ENCODE data around the gene TASP1. TPM values are rescaled to one million over a fixed set of nuclear protein-coding genes. Genes with fewer than 3 reads are reported as not detected.

Gene TASP1
- total and polyA plus RNA-seq, 2 donors (not counting 3 experiments of a cell fraction or from before 2014, with no cell fraction given) = 3.5 to 8.9 TPM

- dilution Hi-C loops (cut with MboI; ENCODE audit: extremely low pct_ligation_motif_present, low sequenced_read_pairs) = no loop called here
- FAIRE-seq (no peak), DNase-seq (ENCODE audit: low read depth, low spot score) (no peak)
- no peak overlapping the region for H3K9ac ChIP-seq (replicated peaks; ENCODE audit: extremely low read depth, insufficient read depth, low read length)
- H3K4me1 ChIP-seq (ENCODE audit: control insufficient read depth, extremely low read depth, insufficient read depth, low read length) = no peaks in the 10 kb centered on the region
- H3K36me3 ChIP-seq (ENCODE audit: control insufficient read depth in 2 of 2, extremely low read depth in 1 of 2, insufficient read depth in 2 of 2, low read length in 2 of 2) = no peaks in the 10 kb centered on the region
- BruUV-seq (replicated peaks) = no TSS peak
- intact Hi-C loops (cut with micrococcal nuclease) = no loop called here
- ChIA-PET POLR2A (no interaction called here), CTCF (no interaction called here)
- no peak overlapping the region for H3K27ac ChIP-seq (ENCODE audit: insufficient read depth, low read depth, low read length)
- TF ChIP-seq CTCF (IDR thresholded peaks at IDR 0.05; ENCODE audit: extremely low read depth in 1 of 2, insufficient read depth in 1 of 2, low read depth in 1 of 2, low read length in 2 of 2) (no peak), MYC (IDR thresholded peaks at IDR 0.05; ENCODE audit: low read depth, low read length) (no peak), POLR2AphosphoS5 (IDR thresholded peaks at IDR 0.05; ENCODE audit: insufficient read depth, low read depth, low read length) (no peak), FOS (IDR thresholded peaks at IDR 0.05; ENCODE audit: borderline replicate concordance, insufficient read depth, low read length) (no peak), POLR2A (IDR thresholded peaks at IDR 0.05; ENCODE audit: low read depth, low read length) (no peak)
- H3K9me3 ChIP-seq (replicated peaks; ENCODE audit: control insufficient read depth, insufficient read depth, low read length) = no peaks in the 10 kb centered on the region
- no peaks in the 10 kb centered on the region for H3K9me1 ChIP-seq (replicated peaks; ENCODE audit: control insufficient read depth, extremely low read depth, insufficient read depth, low read length)
- no peaks in the 10 kb centered on the region for H3K27me3 ChIP-seq (ENCODE audit: control insufficient read depth in 2 of 2, insufficient read depth in 2 of 2, low read length in 2 of 2)
- H2AFZ ChIP-seq (ENCODE audit: low read depth, low read length) = no peak overlapping the region
- H4K20me1 ChIP-seq (replicated peaks; ENCODE audit: control insufficient read depth, extremely low read depth, insufficient read depth, low read length) = no peaks in the 10 kb centered on the region
- no peaks in the 10 kb centered on the region for H3K79me2 ChIP-seq (ENCODE audit: control insufficient read depth, insufficient read depth, low read length)
- no peak overlapping the region for H3K4me3 ChIP-seq (replicated peaks in 1 of 3; ENCODE audit: insufficient read depth in 1 of 3, low read depth in 1 of 3, low read length in 3 of 3)
- H3K4me2 ChIP-seq (ENCODE audit: insufficient read depth, low read length) = no peak overlapping the region
Observed at GRCh38 chr20:13515291-13515690, 123.4 kb downstream of the TASP1 start.

- Histone ChIP-seq H3K79me2 (ENCODE audit: control insufficient read depth, insufficient read depth, low read length) (no peaks in the 10 kb centered on the region), H3K27me3 (ENCODE audit: control insufficient read depth in 2 of 2, insufficient read depth in 2 of 2, low read length in 2 of 2) (no peaks in the 10 kb centered on the region), H3K27ac (ENCODE audit: insufficient read depth, low read depth, low read length) (no peak overlapping the region), H3K4me2 (ENCODE audit: insufficient read depth, low read length) (no peak overlapping the region), H4K20me1 (replicated peaks; ENCODE audit: control insufficient read depth, extremely low read depth, insufficient read depth, low read length) (no peaks in the 10 kb centered on the region), H3K4me1 (ENCODE audit: control insufficient read depth, extremely low read depth, insufficient read depth, low read length) (no peaks in the 10 kb centered on the region), H3K9me3 (replicated peaks; ENCODE audit: control insufficient read depth, insufficient read depth, low read length) (no peaks in the 10 kb centered on the region), H2AFZ (ENCODE audit: low read depth, low read length) (no peak overlapping the region), H3K4me3 (replicated peaks in 1 of 3; ENCODE audit: insufficient read depth in 1 of 3, low read depth in 1 of 3, low read length in 3 of 3) (no peak overlapping the region), H3K9me1 (replicated peaks; ENCODE audit: control insufficient read depth, extremely low read depth, insufficient read depth, low read length) (no peaks in the 10 kb centered on the region), H3K9ac (replicated peaks; ENCODE audit: extremely low read depth, insufficient read depth, low read length) (no peak overlapping the region), H3K36me3 (ENCODE audit: control insufficient read depth in 2 of 2, extremely low read depth in 1 of 2, insufficient read depth in 2 of 2, low read length in 2 of 2) (no peaks in the 10 kb centered on the region)
- TF ChIP-seq EZH2 (IDR thresholded peaks at IDR 0.05; ENCODE audit: borderline replicate concordance, low read depth, low read length, severe bottlenecking) (no peak), POLR2A (IDR thresholded peaks at IDR 0.05; ENCODE audit: low read depth, low read length) (no peak), JUN (IDR thresholded peaks at IDR 0.05; ENCODE audit: borderline replicate concordance, insufficient read depth, insufficient read length, low read depth) (no peak), GATA2 (IDR thresholded peaks at IDR 0.05; ENCODE audit: insufficient read depth, insufficient read length, low read depth, low read length) (no peak), MAX (IDR thresholded peaks at IDR 0.05; ENCODE audit: insufficient read depth, insufficient read length) (no peak), FOS (IDR thresholded peaks at IDR 0.05; ENCODE audit: borderline replicate concordance, insufficient read depth, low read length) (no peak), MYC (IDR thresholded peaks at IDR 0.05; ENCODE audit: low read depth, low read length) (no peak), POLR2AphosphoS5 (IDR thresholded peaks at IDR 0.05; ENCODE audit: insufficient read depth, low read depth, low read length) (no peak), CTCF (IDR thresholded peaks at IDR 0.05; ENCODE audit: extremely low read depth in 1 of 2, insufficient read depth in 1 of 2, low read depth in 1 of 2, low read length in 2 of 2) (no peak)
- CTCF ChIA-PET = no interaction called here
- no peak for DNase-seq (ENCODE audit: low read depth, low spot score)
- FAIRE-seq = no peak
- intact Hi-C loops (cut with micrococcal nuclease) (no loop called here), dilution Hi-C loops (cut with MboI; ENCODE audit: extremely low pct_ligation_motif_present, low sequenced_read_pairs) (no loop called here)
- no TSS peak for BruUV-seq (replicated peaks)
- POLR2A ChIA-PET = no interaction called here
Observed at GRCh38 chr20:13510837-13511488, 127.8 kb downstream of the TASP1 start.

All from endothelial cell of umbilical vein (primary cell).